ENCODE measurements around the gene ATF2.
"Not testable (repeated sequence)": the region's sequence is repeated elsewhere in the genome, so short reads cannot be mapped to it uniquely, and the experiment has no call there.

The ATF2 gene

GRCh38 chr2:175164235-175164634 lies 3.8 kb downstream of the ATF2 start:
- no peak for DNase-seq

- no peak for DNase-seq
Observed at GRCh38 chr2:175158894-175159293, 9.1 kb downstream of the ATF2 start.

GRCh38 chr2:175156534-175156933 lies 11.5 kb downstream of the ATF2 start:
- DNase-seq = no peak

- no peak for DNase-seq
Observed at GRCh38 chr2:175154661-175155082, 13.3 kb downstream of the ATF2 start.

GRCh38 chr2:175152242-175152641 lies 15.8 kb downstream of the ATF2 start:
- DNase-seq = no peak

GRCh38 chr2:175151791-175152190 lies 16.2 kb downstream of the ATF2 start:
- no peak for DNase-seq

- DNase-seq = no peak
Observed at GRCh38 chr2:175147186-175147585, 20.8 kb downstream of the ATF2 start.

GRCh38 chr2:175143678-175144077 lies 24.3 kb downstream of the ATF2 start:
- peak in 1 of 2 donors; percentile 4 for DNase-seq

- DNase-seq = no peak
Observed at GRCh38 chr2:175143191-175143590, 24.8 kb downstream of the ATF2 start.

GRCh38 chr2:175140332-175140731 lies 27.7 kb downstream of the ATF2 start:
- no peak for DNase-seq

- DNase-seq = no peak
Observed at GRCh38 chr2:175137793-175138192, 30.2 kb downstream of the ATF2 start.

- no peak for DNase-seq
Observed at GRCh38 chr2:175136334-175137215, 31.4 kb downstream of the ATF2 start.

GRCh38 chr2:175135862-175136261 lies 32.1 kb downstream of the ATF2 start:
- no peak for DNase-seq

- DNase-seq = no peak
Observed at GRCh38 chr2:175135177-175135576, 32.8 kb downstream of the ATF2 start.

GRCh38 chr2:175131252-175131651 lies 36.8 kb downstream of the ATF2 start:
- no peak for DNase-seq

GRCh38 chr2:175126661-175127060 lies 41.3 kb downstream of the ATF2 start:
- DNase-seq = no peak

- no peak for DNase-seq
Observed at GRCh38 chr2:175123254-175123653, 44.7 kb downstream of the ATF2 start.

GRCh38 chr2:175111200-175111657 lies 56.8 kb downstream of the ATF2 start:
- DNase-seq = peak; percentile 34 to 60

- not testable (repeated sequence) for DNase-seq
Observed at GRCh38 chr2:175108091-175108490, 59.9 kb downstream of the ATF2 start.

GRCh38 chr2:175107146-175107545 lies 60.9 kb downstream of the ATF2 start:
- no peak for DNase-seq

- DNase-seq = no peak
Observed at GRCh38 chr2:175103191-175103590, 64.8 kb downstream of the ATF2 start.

GRCh38 chr2:175101514-175101913 lies 66.5 kb downstream of the ATF2 start:
- DNase-seq = no peak

GRCh38 chr2:175097297-175097696 lies 70.7 kb downstream of the ATF2 start:
- no peak for DNase-seq

- not testable (repeated sequence) for DNase-seq
Observed at GRCh38 chr2:175084117-175084516, 83.9 kb downstream of the ATF2 start.
